ENCODE data around the gene DAAM1. TPM values are rescaled to one million over a fixed set of nuclear protein-coding genes. Genes with fewer than 3 reads are reported as not detected.

The DAAM1 gene
- total RNA-seq, 1 donor from 2014 or later = 40.7 TPM

GRCh38 chr14:59214702-59215302, 26.3 kb downstream of the DAAM1 start:
- Mint-ChIP-seq H3K36me3 (ENCODE audit: low read depth) (no peaks in the 10 kb centered on the region), H3K4me3 (ENCODE audit: unreplicated experiment) (no peak overlapping the region), H3K27me3 (ENCODE audit: low read depth) (no peaks in the 10 kb centered on the region), H3K9me3 (ENCODE audit: low read depth) (no peaks in the 10 kb centered on the region), H3K27ac (ENCODE audit: unreplicated experiment) (no peak overlapping the region), H3K4me1 (ENCODE audit: low read depth) (peaks cover 65% of the 10 kb centered on the region)
- no peak for TF ChIP-seq CTCF (IDR thresholded peaks at IDR 0.05)
- DNase-seq (ENCODE audit: low spot score) = no peak

- Mint-ChIP-seq H3K4me1 (ENCODE audit: low read depth) (peaks cover 65% of the 10 kb centered on the region), H3K27ac (ENCODE audit: unreplicated experiment) (no peak overlapping the region), H3K36me3 (ENCODE audit: low read depth) (no peaks in the 10 kb centered on the region), H3K27me3 (ENCODE audit: low read depth) (no peaks in the 10 kb centered on the region), H3K4me3 (ENCODE audit: unreplicated experiment) (no peak overlapping the region), H3K9me3 (ENCODE audit: low read depth) (no peaks in the 10 kb centered on the region)
- no peak for TF ChIP-seq CTCF (IDR thresholded peaks at IDR 0.05)
- DNase-seq (ENCODE audit: low spot score) = no peak
Measured at GRCh38 chr14:59215322-59215721, 26.9 kb downstream of the DAAM1 start.

GRCh38 chr14:59215757-59216156, 27.3 kb downstream of the DAAM1 start:
- H3K4me3 Mint-ChIP-seq (ENCODE audit: unreplicated experiment) = no peak overlapping the region
- peaks cover 62% of the 10 kb centered on the region for H3K4me1 Mint-ChIP-seq (ENCODE audit: low read depth)
- no peaks in the 10 kb centered on the region for H3K27me3 Mint-ChIP-seq (ENCODE audit: low read depth)
- no peak for TF ChIP-seq CTCF (IDR thresholded peaks at IDR 0.05)
- no peaks in the 10 kb centered on the region for H3K9me3 Mint-ChIP-seq (ENCODE audit: low read depth)
- no peak for DNase-seq (ENCODE audit: low spot score)
- H3K36me3 Mint-ChIP-seq (ENCODE audit: low read depth) = no peaks in the 10 kb centered on the region
- no peak overlapping the region for H3K27ac Mint-ChIP-seq (ENCODE audit: unreplicated experiment)

GRCh38 chr14:59217011-59217410, 28.5 kb downstream of the DAAM1 start:
- no peak for DNase-seq (ENCODE audit: low spot score)

GRCh38 chr14:59221568-59221967, 33.1 kb downstream of the DAAM1 start:
- H3K9me3 Mint-ChIP-seq (ENCODE audit: low read depth) = peaks cover 5% of the 10 kb centered on the region
- H3K27me3 Mint-ChIP-seq (ENCODE audit: low read depth) = no peaks in the 10 kb centered on the region
- H3K4me1 Mint-ChIP-seq (ENCODE audit: low read depth) = peaks cover 26% of the 10 kb centered on the region
- TF ChIP-seq CTCF (IDR thresholded peaks at IDR 0.05) = no peak
- DNase-seq (ENCODE audit: low spot score) = no peak
- no peak overlapping the region for H3K27ac Mint-ChIP-seq (ENCODE audit: unreplicated experiment)
- no peak overlapping the region for H3K4me3 Mint-ChIP-seq (ENCODE audit: unreplicated experiment)
- no peaks in the 10 kb centered on the region for H3K36me3 Mint-ChIP-seq (ENCODE audit: low read depth)

More at GRCh38 chr14:59217011-59217410, 28.5 kb downstream of the DAAM1 start:
- no peaks in the 10 kb centered on the region for H3K27me3 Mint-ChIP-seq (ENCODE audit: low read depth)
- H3K36me3 Mint-ChIP-seq (ENCODE audit: low read depth) = no peaks in the 10 kb centered on the region
- H3K9me3 Mint-ChIP-seq (ENCODE audit: low read depth) = peaks cover 3% of the 10 kb centered on the region
- peaks cover 66% of the 10 kb centered on the region for H3K4me1 Mint-ChIP-seq (ENCODE audit: low read depth)
- TF ChIP-seq CTCF (IDR thresholded peaks at IDR 0.05) = no peak
- H3K27ac Mint-ChIP-seq (ENCODE audit: unreplicated experiment) = no peak overlapping the region
- H3K4me3 Mint-ChIP-seq (ENCODE audit: unreplicated experiment) = no peak overlapping the region
